ENCODE data around the gene IQCK. TPM values are rescaled to one million over a fixed set of nuclear protein-coding genes. Genes with fewer than 3 reads are reported as not detected.

Gene IQCK
- polyA plus RNA-seq, 2 of the 4 experiments (the other 2 are of a cell fraction), result 10.3 to 15.6 TPM

GRCh38 chr16:19802612-19803011, 84.5 kb downstream of the IQCK start:
- FAIRE-seq, result no peak

GRCh38 chr16:19804538-19805323, 86.7 kb downstream of the IQCK start:
- H3K4me3 ChIP-seq, result no peak overlapping the region
- POLR2A ChIA-PET, result no interaction called here
- FAIRE-seq, result no peak
- TF ChIP-seq JUN (IDR thresholded peaks at IDR 0.05), result no peak
- no peak for TF ChIP-seq EHF (CRISPR knock-in tag; IDR thresholded peaks at IDR 0.05)
- no peak for TF ChIP-seq RAD21 (conservative IDR thresholded peaks at IDR 0.05 in 1 of 2, IDR thresholded peaks at IDR 0.05 in 1 of 2)
- no peak for TF ChIP-seq REST (IDR thresholded peaks at IDR 0.05)
- H3K4me1 ChIP-seq, result peaks cover 25% of the 10 kb centered on the region
- 81% methylated on average over 10 of the region's 10 CpGs for WGBS (ENCODE audit: missing lambda C conversion rate)
- CTCF ChIA-PET, result interaction anchor here (0.7 to 1.7 kb wide), 3 partner anchors 19 to 203 kb away, joined by 3 to 5 read pairs (median 3); no protein-coding TSS in a partner anchor
- peaks cover 24% of the 10 kb centered on the region for H3K9me3 ChIP-seq
- no peak for DNase-seq (ENCODE audit: low read depth in 1 of 2, low spot score in 1 of 2)
- no peak for ATAC-seq
- H3K27ac ChIP-seq, result no peak overlapping the region
- H3K4me2 ChIP-seq, result no peak overlapping the region

More at GRCh38 chr16:19802612-19803011, 84.5 kb downstream of the IQCK start:
- ChIA-PET CTCF (interaction anchor here (1.5 kb wide), 2 partner anchors 14 to 84 kb away, joined by 3 to 4 read pairs; no protein-coding TSS in a partner anchor), POLR2A (no interaction called here)
- Histone ChIP-seq H3K4me3 (no peak overlapping the region), H3K4me1 (peaks cover 4% of the 10 kb centered on the region), H3K27ac (no peak overlapping the region), H3K9me3 (peaks cover 24% of the 10 kb centered on the region), H3K4me2 (no peak overlapping the region)
- no peak for DNase-seq (ENCODE audit: low read depth in 1 of 2, low spot score in 1 of 2)
- 88% methylated on average over 8 of the region's 8 CpGs for WGBS (ENCODE audit: missing lambda C conversion rate)
- no peak for ATAC-seq
- TF ChIP-seq MYC (IDR thresholded peaks at IDR 0.05; ENCODE audit: borderline replicate concordance, low read length) (no peak), BCL3 (IDR thresholded peaks at IDR 0.05) (no peak), HOXA7 (CRISPR knock-in tag; IDR thresholded peaks at IDR 0.05) (no peak), E2F6 (IDR thresholded peaks at IDR 0.05; ENCODE audit: borderline replicate concordance, low read depth) (no peak)

- DNase-seq (ENCODE audit: low read depth in 1 of 2, low spot score in 1 of 2) (no peak), FAIRE-seq (no peak), ATAC-seq (no peak)
- H3K9me3 ChIP-seq, result peaks cover 24% of the 10 kb centered on the region
- 91% methylated on average over 4 of the region's 4 CpGs for WGBS (ENCODE audit: missing lambda C conversion rate)
- no peak overlapping the region for H3K27ac ChIP-seq
- no peak overlapping the region for H3K4me2 ChIP-seq
- H3K4me1 ChIP-seq, result peaks cover 33% of the 10 kb centered on the region
- ChIA-PET POLR2A (no interaction called here), CTCF (interaction anchor here (1.7 to 2.4 kb wide), 2 partner anchors 204 kb away, joined by 5 to 7 read pairs; no protein-coding TSS in a partner anchor)
- no peak overlapping the region for H3K4me3 ChIP-seq
- TF ChIP-seq SMC3 (IDR thresholded peaks at IDR 0.05) (no peak), NR3C1 (IDR thresholded peaks at IDR 0.05) (no peak), ZFP36 (IDR thresholded peaks at IDR 0.05; ENCODE audit: borderline replicate concordance, partially characterized antibody) (no peak), CHD2 (IDR thresholded peaks at IDR 0.05; ENCODE audit: low read length, partially characterized antibody) (no peak), CTCF (IDR thresholded peaks at IDR 0.05) (no peak), PHF8 (IDR thresholded peaks at IDR 0.05; ENCODE audit: borderline replicate concordance, low read depth) (no peak), ESRRA (IDR thresholded peaks at IDR 0.05; ENCODE audit: borderline replicate concordance, low read length) (no peak), FOXS1 (CRISPR knock-in tag; IDR thresholded peaks at IDR 0.05) (no peak), MYC (IDR thresholded peaks at IDR 0.05; ENCODE audit: borderline replicate concordance, low read length) (no peak), BCL3 (IDR thresholded peaks at IDR 0.05) (no peak), RARB (CRISPR knock-in tag; IDR thresholded peaks at IDR 0.05) (no peak), NPAS2 (CRISPR knock-in tag; IDR thresholded peaks at IDR 0.05; ENCODE audit: borderline replicate concordance) (no peak), KDM1A (IDR thresholded peaks at IDR 0.05; ENCODE audit: low read depth) (no peak), ZSCAN20 (CRISPR knock-in tag; IDR thresholded peaks at IDR 0.05) (no peak), CBX8 (IDR thresholded peaks at IDR 0.05) (no peak)
These were observed 87.5 kb downstream of the IQCK start for GRCh38 chr16:19805459-19806162.

Data from A549 (cell line).